ENCODE measurements around the gene ACSF3. TPM values are rescaled to one million over a fixed set of nuclear protein-coding genes. Genes with fewer than 3 reads are reported as not detected.

Gene ACSF3
- total RNA-seq, 2 experiments from 2014 or later = 44.7 to 49.5 TPM

DNA sequence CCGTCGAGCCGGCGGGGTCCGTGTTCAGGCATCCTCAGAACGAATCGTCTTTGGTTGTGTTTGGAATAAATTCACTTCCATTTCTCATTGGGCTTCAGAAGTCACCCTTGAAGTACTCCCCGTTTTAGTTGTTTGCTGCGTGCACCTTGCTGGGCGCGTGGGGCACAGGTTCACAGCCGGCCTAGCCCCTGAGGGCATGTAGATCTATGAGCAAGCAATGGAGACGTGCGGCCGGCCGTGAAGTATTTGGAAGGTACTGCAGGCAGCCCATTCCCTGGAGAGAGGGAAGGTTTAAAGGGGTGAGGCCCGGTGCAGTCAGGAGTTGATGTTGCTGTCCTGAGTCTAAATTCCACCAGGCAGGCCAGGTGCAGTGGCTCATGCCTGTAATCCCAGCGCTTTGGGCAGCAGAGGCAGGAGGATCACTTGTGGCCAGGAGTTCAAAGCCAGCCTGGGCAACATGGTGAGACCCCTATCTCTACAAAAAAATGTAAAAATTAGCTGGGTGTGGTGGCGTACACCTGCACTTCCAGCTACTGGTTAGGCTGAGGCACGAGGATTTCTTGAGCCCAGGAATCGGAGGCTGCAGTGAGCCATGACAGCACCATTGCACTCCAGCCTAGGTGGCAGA is 714 bp downstream of the ACSF3 start:
- intact Hi-C loops (cut with DNase I, micrococcal nuclease) = no loop called here
- no peak for ATAC-seq (ENCODE audit: poor library complexity)

DNA sequence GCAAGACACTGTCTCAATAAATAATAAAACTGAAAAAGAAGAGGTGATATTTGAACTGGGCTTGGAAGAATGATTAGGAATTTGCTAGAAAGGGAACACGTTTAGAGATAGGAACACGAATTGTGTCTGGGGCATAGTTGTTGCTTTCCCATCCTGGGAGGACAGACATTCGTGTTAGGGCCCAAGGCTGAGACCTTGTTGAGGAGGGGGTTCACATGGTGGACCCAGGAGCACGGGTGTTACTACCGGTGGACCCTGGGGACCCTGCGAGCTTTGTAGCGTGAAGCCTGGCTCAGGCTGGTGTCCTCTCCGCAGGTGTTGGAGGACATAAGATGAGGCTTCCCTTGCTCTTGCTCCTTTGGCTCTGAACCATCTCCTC is 1.2 kb downstream of the ACSF3 start:
- H3K4me1 Mint-ChIP-seq (ENCODE audit: low read depth) = peaks cover 59% of the 10 kb centered on the region
- peaks cover under 1 to 5% of the 10 kb centered on the region in 2 experiments for H3K27me3 ChIP-seq (ENCODE audit: control insufficient read depth in 1 of 2, insufficient read depth in 2 of 2, low read length in 2 of 2)

More for the DNA sequence above, 714 bp downstream of the ACSF3 start:
- Mint-ChIP-seq H3K27ac (peak overlapping the region; percentile 99), H3K4me3 (peak overlapping the region; percentile 97), H3K4me1 (ENCODE audit: low read depth) (peaks cover 54% of the 10 kb centered on the region), H3K27me3 (peaks cover 13% of the 10 kb centered on the region), H3K9me3 (no peaks in the 10 kb centered on the region), H3K36me3 (ENCODE audit: low read depth) (peaks cover 25% of the 10 kb centered on the region)
- Histone ChIP-seq H3K4me1 (ENCODE audit: insufficient read depth, low read length) (peaks cover 58% of the 10 kb centered on the region), H3K4me3 (ENCODE audit: low read length) (peak overlapping the region; percentile 65), H3K36me3 (ENCODE audit: insufficient read depth, low read length) (peaks cover 9% of the 10 kb centered on the region), H3K9me3 (ENCODE audit: control insufficient read depth in 1 of 2, insufficient read depth in 1 of 2, low read length in 2 of 2) (no peaks in the 10 kb centered on the region), H3K27ac (ENCODE audit: low read depth in 1 of 2, low read length in 2 of 2) (peak overlapping the region; percentile 24 to 37), H3K27me3 (ENCODE audit: control insufficient read depth in 1 of 2, insufficient read depth in 2 of 2, low read length in 2 of 2) (peaks cover 5 to 9% of the 10 kb centered on the region in 2 experiments)
- DNase-seq = peak in 5 of 14 experiments; percentile 18 to 45 (median 35)
- ChIA-PET POLR2A (interaction anchor here (1.1 to 3.0 kb wide), 7 partner anchors 10 to 237 kb away, joined by 3 to 45 read pairs (median 8); partner anchors contain the start of genes CDH15, GALNS and TRAPPC2L), CTCF (interaction anchor here (1.2 to 1.5 kb wide), 2 partner anchors 20 to 28 kb away, joined by 4 read pairs; no protein-coding TSS in a partner anchor)
- TF ChIP-seq, protein P1, sequence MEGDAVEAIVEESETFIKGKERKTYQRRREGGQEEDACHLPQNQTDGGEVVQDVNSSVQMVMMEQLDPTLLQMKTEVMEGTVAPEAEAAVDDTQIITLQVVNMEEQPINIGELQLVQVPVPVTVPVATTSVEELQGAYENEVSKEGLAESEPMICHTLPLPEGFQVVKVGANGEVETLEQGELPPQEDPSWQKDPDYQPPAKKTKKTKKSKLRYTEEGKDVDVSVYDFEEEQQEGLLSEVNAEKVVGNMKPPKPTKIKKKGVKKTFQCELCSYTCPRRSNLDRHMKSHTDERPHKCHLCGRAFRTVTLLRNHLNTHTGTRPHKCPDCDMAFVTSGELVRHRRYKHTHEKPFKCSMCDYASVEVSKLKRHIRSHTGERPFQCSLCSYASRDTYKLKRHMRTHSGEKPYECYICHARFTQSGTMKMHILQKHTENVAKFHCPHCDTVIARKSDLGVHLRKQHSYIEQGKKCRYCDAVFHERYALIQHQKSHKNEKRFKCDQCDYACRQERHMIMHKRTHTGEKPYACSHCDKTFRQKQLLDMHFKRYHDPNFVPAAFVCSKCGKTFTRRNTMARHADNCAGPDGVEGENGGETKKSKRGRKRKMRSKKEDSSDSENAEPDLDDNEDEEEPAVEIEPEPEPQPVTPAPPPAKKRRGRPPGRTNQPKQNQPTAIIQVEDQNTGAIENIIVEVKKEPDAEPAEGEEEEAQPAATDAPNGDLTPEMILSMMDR (IDR thresholded peaks at IDR 0.05) = no peak

DNA sequence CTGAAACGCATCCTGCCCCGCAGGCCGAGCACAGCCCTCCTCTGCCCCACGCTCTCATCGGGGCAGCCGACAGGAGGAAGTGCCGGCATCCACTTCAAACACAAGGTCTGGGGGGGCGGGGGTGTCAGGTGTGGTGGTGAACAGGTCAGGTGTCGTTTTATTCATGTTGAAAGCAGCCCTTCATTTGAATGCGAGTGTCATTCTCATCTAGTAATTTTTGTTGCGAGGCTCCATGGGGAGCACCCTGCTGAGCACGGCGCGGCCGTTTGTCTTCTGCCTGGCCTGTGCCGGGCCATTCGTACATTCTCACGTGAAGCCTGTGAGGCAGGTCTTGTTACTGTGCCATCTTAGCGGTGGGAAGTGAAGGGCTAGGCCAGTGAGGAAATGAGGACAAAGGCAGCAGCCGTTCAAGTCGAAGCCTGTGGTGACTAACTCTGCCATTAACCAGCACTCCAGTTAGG is 1.9 kb downstream of the ACSF3 start:
- H3K4me3 ChIP-seq (ENCODE audit: low read length) = no peak overlapping the region
- TF ChIP-seq, protein P1 (IDR thresholded peaks at IDR 0.05) = no peak
- peaks cover 0 to 4% of the 10 kb centered on the region in 2 experiments for H3K27me3 ChIP-seq (ENCODE audit: control insufficient read depth in 1 of 2, insufficient read depth in 2 of 2, low read length in 2 of 2)
- peaks cover 6% of the 10 kb centered on the region for H3K27me3 Mint-ChIP-seq
- H3K4me1 ChIP-seq (ENCODE audit: insufficient read depth, low read length) = peaks cover 70% of the 10 kb centered on the region
- ATAC-seq (ENCODE audit: poor library complexity) = no peak
- ChIA-PET POLR2A (interaction anchor here (3.9 kb wide), 1 partner anchor 20 kb away, joined by 102 read pairs; no protein-coding TSS in a partner anchor), CTCF (no interaction called here)
- H3K9me3 Mint-ChIP-seq = no peaks in the 10 kb centered on the region
- intact Hi-C loops (cut with DNase I, micrococcal nuclease) = loop anchor here (5.0 kb wide), 3 partner anchors 63 to 238 kb away; partner anchors contain the start of genes GALNS (in 1 of the 2), TRAPPC2L (in 1 of the 2) and ZNF778 (in 1 of the 2)
- H3K4me1 Mint-ChIP-seq (ENCODE audit: low read depth) = peaks cover 65% of the 10 kb centered on the region
- peak overlapping the region; percentile 99 for H3K27ac Mint-ChIP-seq
- H3K4me3 Mint-ChIP-seq = peak overlapping the region; percentile 97
- DNase-seq = no peak
- H3K27ac ChIP-seq (ENCODE audit: low read depth in 1 of 2, low read length in 2 of 2) = peak overlapping the region in 1 of 2 donors; percentile 60
- H3K36me3 Mint-ChIP-seq (ENCODE audit: low read depth) = peaks cover 37% of the 10 kb centered on the region
- no peaks in the 10 kb centered on the region for H3K9me3 ChIP-seq (ENCODE audit: control insufficient read depth in 1 of 2, insufficient read depth in 1 of 2, low read length in 2 of 2)
- peaks cover 11% of the 10 kb centered on the region for H3K36me3 ChIP-seq (ENCODE audit: insufficient read depth, low read length)

More for the DNA sequence above, 1.2 kb downstream of the ACSF3 start:
- Mint-ChIP-seq H3K36me3 (ENCODE audit: low read depth) (peaks cover 30% of the 10 kb centered on the region), H3K27ac (peak overlapping the region; percentile 99), H3K4me3 (peak overlapping the region; percentile 97), H3K9me3 (no peaks in the 10 kb centered on the region), H3K27me3 (peaks cover 9% of the 10 kb centered on the region)
- ATAC-seq (ENCODE audit: poor library complexity) = no peak
- Histone ChIP-seq H3K4me3 (ENCODE audit: low read length) (peak overlapping the region; percentile 65), H3K9me3 (ENCODE audit: control insufficient read depth in 1 of 2, insufficient read depth in 1 of 2, low read length in 2 of 2) (no peaks in the 10 kb centered on the region), H3K27ac (ENCODE audit: low read depth in 1 of 2, low read length in 2 of 2) (peak overlapping the region in 1 of 2 donors; percentile 7), H3K4me1 (ENCODE audit: insufficient read depth, low read length) (peaks cover 63% of the 10 kb centered on the region), H3K36me3 (ENCODE audit: insufficient read depth, low read length) (peaks cover 9% of the 10 kb centered on the region)
- DNase-seq = no peak
- POLR2A ChIA-PET = interaction anchor here (1.5 to 3.0 kb wide), 3 partner anchors 20 to 63 kb away, joined by 8 to 45 read pairs (median 9); no protein-coding TSS in a partner anchor
- CTCF ChIA-PET = no interaction called here
- TF ChIP-seq, protein P1 (IDR thresholded peaks at IDR 0.05) = no peak
- intact Hi-C loops (cut with DNase I, micrococcal nuclease) = loop anchor here (5.0 kb wide), 3 partner anchors 63 to 238 kb away; partner anchors contain the start of genes GALNS (in 1 of the 2), TRAPPC2L (in 1 of the 2) and ZNF778 (in 1 of the 2)

Measured in CD4-positive, alpha-beta T cell (primary cell).